B cell (primary cell): Measurements from ENCODE around the gene ZSCAN32. TPM values are rescaled to one million over a fixed set of nuclear protein-coding genes. Genes with fewer than 3 reads are reported as not detected.

ENCODE experiments used
- ATAC-seq: fragments of 200-7000 bp; cut with Tn5 transposase; one replicate; pipeline ENCODE4 v1.10.0; 2021; ENCODE audit warnings: low read depth, mild to moderate bottlenecking, moderate number of reproducible peaks, moderate library complexity
- CTCF ChIA-PET: fragments of 350-600 bp; sonication (Branson Sonifier 250); formaldehyde crosslinking; loops from one replicate; lab custom pipeline; 2021; ENCODE audit warnings: antibody characterized with exemption, inconsistent platforms; lab: Charles Lee
- POLR2A ChIA-PET: fragments of 350-600 bp; sonication (Branson Sonifier 250); formaldehyde crosslinking; loops from one replicate; lab custom pipeline; 2021; ENCODE audit warnings: antibody characterized with exemption; lab: Charles Lee
- DNase-seq: peaks from one replicate; pipeline ENCODE4 v3.0.0; 2013
- H2AFZ ChIP-seq: 2 replicates; pipeline ENCODE4 v1.6.1; 2012; ENCODE audit warnings: mild to moderate bottlenecking, low read depth, low read length; ENCODE audit not compliant: insufficient read depth, poor library complexity, severe bottlenecking
- H3K27ac ChIP-seq, 2 donors: 1 replicate in 1 of 2; 2 replicates in 1 of 2; pipeline ENCODE4 v1.5.1; 2012 to 2013; ENCODE audit warnings: low read length in 2 of 2, mild to moderate bottlenecking in 2 of 2, moderate library complexity in 1 of 2
- H3K27me3 ChIP-seq, 4 experiments: fragments of 200-600 bp in 1 of 4; sonication (generic) in 1 of 4; replicated peaks in 1 of 4; 1 replicate in 2 of 4; 2 replicates in 2 of 4; pipeline versions ENCODE4 v1.6.1 to v1.7.0; 2013 to 2016; ENCODE audit warnings: low read length in 3 of 4, mild to moderate bottlenecking in 2 of 4, mixed read lengths in 1 of 4, moderate library complexity in 1 of 4; ENCODE audit not compliant: insufficient read depth in 4 of 4, control insufficient read depth in 3 of 4; ENCODE audit errors: control extremely low read depth in 1 of 4
- H3K36me3 ChIP-seq, 2 experiments: replicated peaks in 1 of 2; 1 replicate in 1 of 2; 2 replicates in 1 of 2; pipeline versions ENCODE4 v1.6.1 to v1.7.1; 2013; ENCODE audit warnings: low read length in 1 of 2; ENCODE audit not compliant: insufficient read depth in 2 of 2, control insufficient read depth in 1 of 2; ENCODE audit errors: control extremely low read depth in 1 of 2, extremely low read depth in 1 of 2
- H3K4me1 ChIP-seq, 2 donors: fragments of 200-600 bp in 1 of 2; sonication (generic) in 1 of 2; 1 replicate in 1 of 2; 2 replicates in 1 of 2; pipeline versions ENCODE4 v1.5.1 to v1.6.1; 2013 to 2017; ENCODE audit warnings: low read length in 2 of 2; ENCODE audit not compliant: control insufficient read depth in 2 of 2, insufficient read depth in 2 of 2
- H3K4me2 ChIP-seq: replicated peaks from 2 replicates; pipeline ENCODE3; 2012; ENCODE audit warnings: mild to moderate bottlenecking, low read depth, low read length; ENCODE audit not compliant: poor library complexity, severe bottlenecking
- H3K4me3 ChIP-seq, 5 experiments: fragments of 200-600 bp in 1 of 5; sonication (generic) in 1 of 5; 1 replicate in 3 of 5; 2 replicates in 2 of 5; pipeline versions ENCODE4 v1.5.1 to v1.7.0; 2011 to 2016; ENCODE audit warnings: low read length in 4 of 5, mild to moderate bottlenecking in 4 of 5, low read depth in 2 of 5, control low read depth in 1 of 5, moderate library complexity in 1 of 5; ENCODE audit not compliant: insufficient read depth in 1 of 5; ENCODE audit errors: control extremely low read depth in 1 of 5, extremely low read depth in 1 of 5
- H3K79me2 ChIP-seq: fragments of 200-600 bp; sonication (generic); one replicate; pipeline ENCODE4 v1.6.0; 2016; ENCODE audit warnings: low read length; ENCODE audit not compliant: control insufficient read depth, insufficient read depth
- H3K9ac ChIP-seq: fragments of 200-600 bp; sonication (generic); 2 replicates; pipeline ENCODE4 v1.6.1; 2017; ENCODE audit warnings: mild to moderate bottlenecking, low read length, moderate library complexity
- H3K9me3 ChIP-seq, 3 donors: one replicate each; pipeline versions ENCODE4 v1.6.1 to v1.7.1; 2013; ENCODE audit warnings: low read length in 2 of 3; ENCODE audit not compliant: control insufficient read depth in 2 of 3, insufficient read depth in 1 of 3; ENCODE audit errors: control extremely low read depth in 1 of 3
- H4K20me1 ChIP-seq: 2 replicates; pipeline ENCODE4 v1.6.0; 2012; ENCODE audit warnings: mild to moderate bottlenecking, low read length; ENCODE audit not compliant: insufficient read depth, control insufficient read depth, poor library complexity, severe bottlenecking
- H3K27ac Mint-ChIP-seq: one replicate; pipeline ENCODE4 v1.8.0; 2021; ENCODE audit warnings: mixed read lengths
- H3K27me3 Mint-ChIP-seq: one replicate; pipeline ENCODE4 v1.8.0; 2021; ENCODE audit warnings: mixed read lengths
- H3K4me1 Mint-ChIP-seq: one replicate; pipeline ENCODE4 v1.8.0; 2021; ENCODE audit warnings: mixed read lengths
- H3K4me3 Mint-ChIP-seq: one replicate; pipeline ENCODE4 v1.8.0; 2021; ENCODE audit warnings: mixed read lengths
- H3K9me3 Mint-ChIP-seq: one replicate; pipeline ENCODE4 v1.8.0; 2022; ENCODE audit warnings: mixed read lengths; ENCODE audit not compliant: insufficient read depth
- CTCF ChIP-seq: fragments of 200-600 bp; IDR thresholded peaks from one replicate; pipeline ENCODE4 v1.8.0; 2022; ENCODE audit warnings: antibody characterized with exemption, mild to moderate bottlenecking
- EZH2 ChIP-seq: IDR thresholded peaks from 2 replicates; pipeline ENCODE4 v1.6.1; 2012; ENCODE audit warnings: borderline replicate concordance, low read depth, mild to moderate bottlenecking, moderate library complexity, low read length; ENCODE audit not compliant: insufficient read depth, poor library complexity, severe bottlenecking
- WGBS: methylation state at CpG from one replicate; pipeline ENCODE4 v1.1.5; 2013; ENCODE audit warnings: missing lambda C conversion rate; ENCODE audit not compliant: insufficient coverage; 5-methylcytosine and 5-hydroxymethylcytosine counted together
- intact Hi-C: fragments of 100-400 bp; cut with micrococcal nuclease; formaldehyde crosslinking; loops from one replicate; pipeline ENCODE4 v1.10.0; 2022
- polyA plus RNA-seq: library from polyadenylated mRNA; depleted of rRNA; stranded (reverse); fragments of >200 nt; gene quantifications from 2 replicates; pipeline ENCODE4 v1.2.3, GENCODE V29; 2012
- total RNA-seq, 2 donors: library from RNA; stranded (reverse); fragments of 120-200 nt in 1 of 2; gene quantifications; 1 replicate in 1 of 2; 2 replicates in 1 of 2; pipeline versions ENCODE4 v1.2.3 to v1.2.4, GENCODE V29; 2013 to 2022

Gene ZSCAN32
- total and polyA plus RNA-seq, 2 donors (not counting 1 experiment from before 2014, with no cell fraction given): 16.3 to 25.9 TPM

DNA sequence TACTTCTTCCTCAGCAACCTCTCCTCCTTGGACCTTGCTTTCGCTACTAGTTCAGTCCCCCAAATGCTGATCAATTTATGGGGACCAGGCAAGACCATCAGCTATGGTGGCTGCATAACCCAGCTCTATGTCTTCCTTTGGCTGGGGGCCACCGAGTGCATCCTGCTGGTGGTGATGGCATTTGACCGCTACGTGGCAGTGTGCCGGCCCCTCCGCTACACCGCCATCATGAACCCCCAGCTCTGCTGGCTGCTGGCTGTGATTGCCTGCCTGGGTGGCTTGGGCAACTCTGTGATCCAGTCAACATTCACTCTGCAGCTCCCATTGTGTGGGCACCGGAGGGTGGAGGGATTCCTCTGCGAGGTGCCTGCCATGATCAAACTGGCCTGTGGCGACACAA is 44.7 kb downstream of the ZSCAN32 start:
- Histone ChIP-seq H3K79me2 (no peaks in the 10 kb centered on the region), H3K9ac (no peak overlapping the region), H3K36me3 (no peaks in the 10 kb centered on the region), H4K20me1 (no peaks in the 10 kb centered on the region), H3K4me3 (no peak overlapping the region), H3K27ac (no peak overlapping the region), H3K9me3 (peaks cover 0 to 18% (median 4%) of the 10 kb centered on the region in 3 donors), H2AFZ (no peak overlapping the region), H3K27me3 (peaks cover 0 to 9% (median 1%) of the 10 kb centered on the region in 4 experiments), H3K4me1 (no peaks in the 10 kb centered on the region), H3K4me2 (no peak overlapping the region)
- no peaks in the 10 kb centered on the region for H3K4me1 Mint-ChIP-seq
- intact Hi-C loops: no loop called here
- TF ChIP-seq CTCF (no peak), EZH2 (no peak)
- peaks cover 7% of the 10 kb centered on the region for H3K9me3 Mint-ChIP-seq
- H3K4me3 Mint-ChIP-seq: no peak overlapping the region
- no peak for ATAC-seq
- ChIA-PET CTCF (no interaction called here), POLR2A (no interaction called here)
- WGBS: 99% methylated on average over 10 of the region's 10 CpGs
- no peak overlapping the region for H3K27ac Mint-ChIP-seq
- DNase-seq: no peak
- peaks cover 11% of the 10 kb centered on the region for H3K27me3 Mint-ChIP-seq

GRCh38 chr16:3355589-3355988 is 45.2 kb downstream of the ZSCAN32 start, which contains the start of gene OR2C1:
Gene OR2C1, plus strand, starts transcription at chr16:3355889. Its CDS starts 52 bp downstream, at chr16:3355941.
- Histone ChIP-seq H3K4me2 (no peak within 1 kb of the TSS), H3K27me3 (peaks cover 0 to 6% (median 0%) of the 10 kb centered on the region in 4 experiments), H3K36me3 (no peaks in the 10 kb centered on the region), H2AFZ (no peak within 1 kb of the TSS), H3K9ac (no peak within 1 kb of the TSS), H3K4me1 (no peaks in the 10 kb centered on the region), H3K27ac (no peak within 1 kb of the TSS), H3K79me2 (no peaks in the 10 kb centered on the region), H3K4me3 (no peak within 1 kb of the TSS), H4K20me1 (no peaks in the 10 kb centered on the region), H3K9me3 (peaks cover 0 to 15% (median 4%) of the 10 kb centered on the region in 3 donors)
- intact Hi-C loops: no loop called here
- Mint-ChIP-seq H3K27ac (no peak within 1 kb of the TSS), H3K27me3 (peaks cover 7% of the 10 kb centered on the region), H3K4me3 (no peak within 1 kb of the TSS), H3K9me3 (peaks cover 7% of the 10 kb centered on the region), H3K4me1 (no peaks in the 10 kb centered on the region)
- WGBS: 94% methylated on average over 3 of the region's 3 CpGs
- no peak for TF ChIP-seq EZH2
- no peak for TF ChIP-seq CTCF
- ATAC-seq: no peak
- ChIA-PET POLR2A (no interaction called here), CTCF (no interaction called here)
- DNase-seq: no peak
